ENCODE results near the gene MT1A.

MT1A gene

GRCh38 chr16:56633535-56633934 lies 4.9 kb upstream of the MT1A start:
- no peak overlapping the region for H3K4me3 ChIP-seq (ENCODE audit: low read depth in 1 of 2, low read length in 2 of 2)
- peaks cover 28% of the 10 kb centered on the region for H3K4me1 ChIP-seq (ENCODE audit: insufficient read depth, low read length)
- no peaks in the 10 kb centered on the region for H3K9me3 ChIP-seq (ENCODE audit: low read length)
- no peak overlapping the region for H3K27ac ChIP-seq (ENCODE audit: low read depth, low read length)
- H3K27me3 ChIP-seq (ENCODE audit: control insufficient read depth in 1 of 2, insufficient read depth in 2 of 2, low read length in 2 of 2), result peaks cover 35 to 50% of the 10 kb centered on the region in 2 donors
- no peak overlapping the region for H3K9ac ChIP-seq (ENCODE audit: low read length)
- no peaks in the 10 kb centered on the region for H3K36me3 ChIP-seq (ENCODE audit: insufficient read depth, low read length)

- H3K9ac ChIP-seq (ENCODE audit: low read length), result no peak overlapping the region
- H3K9me3 ChIP-seq (ENCODE audit: low read length), result no peaks in the 10 kb centered on the region
- H3K36me3 ChIP-seq (ENCODE audit: insufficient read depth, low read length), result no peaks in the 10 kb centered on the region
- peaks cover 48 to 63% of the 10 kb centered on the region in 2 donors for H3K27me3 ChIP-seq (ENCODE audit: control insufficient read depth in 1 of 2, insufficient read depth in 2 of 2, low read length in 2 of 2)
- no peak overlapping the region for H3K27ac ChIP-seq (ENCODE audit: low read depth, low read length)
- peak overlapping the region in 1 of 2 donors; percentile 11 for H3K4me3 ChIP-seq (ENCODE audit: low read depth in 1 of 2, low read length in 2 of 2)
- H3K4me1 ChIP-seq (ENCODE audit: insufficient read depth, low read length), result peaks cover 34% of the 10 kb centered on the region
Measured at GRCh38 chr16:56634715-56635440, 3.6 kb upstream of the MT1A start.

- peaks cover 54 to 63% of the 10 kb centered on the region in 2 donors for H3K27me3 ChIP-seq (ENCODE audit: control insufficient read depth in 1 of 2, insufficient read depth in 2 of 2, low read length in 2 of 2)
- H3K4me1 ChIP-seq (ENCODE audit: insufficient read depth, low read length), result peaks cover 34% of the 10 kb centered on the region
- H3K9ac ChIP-seq (ENCODE audit: low read length), result no peak overlapping the region
- no peak overlapping the region for H3K27ac ChIP-seq (ENCODE audit: low read depth, low read length)
- H3K4me3 ChIP-seq (ENCODE audit: low read depth in 1 of 2, low read length in 2 of 2), result peak overlapping the region in 1 of 2 donors; percentile 11
- no peaks in the 10 kb centered on the region for H3K36me3 ChIP-seq (ENCODE audit: insufficient read depth, low read length)
- no peaks in the 10 kb centered on the region for H3K9me3 ChIP-seq (ENCODE audit: low read length)
Measured at GRCh38 chr16:56635441-56635967, 3.0 kb upstream of the MT1A start.

- no peak overlapping the region for H3K27ac ChIP-seq (ENCODE audit: low read depth, low read length)
- H3K9me3 ChIP-seq (ENCODE audit: low read length), result no peaks in the 10 kb centered on the region
- H3K9ac ChIP-seq (ENCODE audit: low read length), result no peak overlapping the region
- H3K4me3 ChIP-seq (ENCODE audit: low read depth in 1 of 2, low read length in 2 of 2), result no peak overlapping the region
- H3K27me3 ChIP-seq (ENCODE audit: control insufficient read depth in 1 of 2, insufficient read depth in 2 of 2, low read length in 2 of 2), result peaks cover 57 to 63% of the 10 kb centered on the region in 2 donors
- peaks cover 30% of the 10 kb centered on the region for H3K4me1 ChIP-seq (ENCODE audit: insufficient read depth, low read length)
- H3K36me3 ChIP-seq (ENCODE audit: insufficient read depth, low read length), result no peaks in the 10 kb centered on the region
Measured at GRCh38 chr16:56636616-56637413, 1.7 kb upstream of the MT1A start.

- Histone ChIP-seq H3K4me3 (ENCODE audit: low read depth in 1 of 2, low read length in 2 of 2) (peak overlapping the region in 1 of 2 donors; percentile 52), H3K36me3 (ENCODE audit: insufficient read depth, low read length) (no peaks in the 10 kb centered on the region), H3K9me3 (ENCODE audit: low read length) (no peaks in the 10 kb centered on the region), H3K9ac (ENCODE audit: low read length) (no peak overlapping the region), H3K27ac (ENCODE audit: low read depth, low read length) (no peak overlapping the region), H3K27me3 (ENCODE audit: control insufficient read depth in 1 of 2, insufficient read depth in 2 of 2, low read length in 2 of 2) (peaks cover 59 to 70% of the 10 kb centered on the region in 2 donors), H3K4me1 (ENCODE audit: insufficient read depth, low read length) (peaks cover 27% of the 10 kb centered on the region)
Measured at GRCh38 chr16:56639045-56639444, 579 bp downstream of the MT1A start.

- Histone ChIP-seq H3K9ac (ENCODE audit: low read length) (no peak overlapping the region), H3K4me3 (ENCODE audit: low read depth in 1 of 2, low read length in 2 of 2) (no peak overlapping the region), H3K4me1 (ENCODE audit: insufficient read depth, low read length) (peaks cover 24% of the 10 kb centered on the region), H3K27ac (ENCODE audit: low read depth, low read length) (no peak overlapping the region), H3K27me3 (ENCODE audit: control insufficient read depth in 1 of 2, insufficient read depth in 2 of 2, low read length in 2 of 2) (peaks cover 57 to 70% of the 10 kb centered on the region in 2 donors), H3K9me3 (ENCODE audit: low read length) (no peaks in the 10 kb centered on the region), H3K36me3 (ENCODE audit: insufficient read depth, low read length) (no peaks in the 10 kb centered on the region)
Measured at GRCh38 chr16:56640076-56640475, 1.6 kb downstream of the MT1A start.

- H3K4me3 ChIP-seq (ENCODE audit: low read depth in 1 of 2, low read length in 2 of 2), result no peak overlapping the region
- H3K36me3 ChIP-seq (ENCODE audit: insufficient read depth, low read length), result no peaks in the 10 kb centered on the region
- H3K9me3 ChIP-seq (ENCODE audit: low read length), result no peaks in the 10 kb centered on the region
- no peak overlapping the region for H3K9ac ChIP-seq (ENCODE audit: low read length)
- H3K4me1 ChIP-seq (ENCODE audit: insufficient read depth, low read length), result peaks cover 16% of the 10 kb centered on the region
- H3K27ac ChIP-seq (ENCODE audit: low read depth, low read length), result no peak overlapping the region
- peaks cover 57 to 70% of the 10 kb centered on the region in 2 donors for H3K27me3 ChIP-seq (ENCODE audit: control insufficient read depth in 1 of 2, insufficient read depth in 2 of 2, low read length in 2 of 2)
Measured at GRCh38 chr16:56641166-56641565, 2.7 kb downstream of the MT1A start.

GRCh38 chr16:56643080-56643778 lies 4.8 kb downstream of the MT1A start:
- Histone ChIP-seq H3K9ac (ENCODE audit: low read length) (no peak overlapping the region), H3K27me3 (ENCODE audit: control insufficient read depth in 1 of 2, insufficient read depth in 2 of 2, low read length in 2 of 2) (peaks cover 50 to 62% of the 10 kb centered on the region in 2 donors), H3K27ac (ENCODE audit: low read depth, low read length) (no peak overlapping the region)

GRCh38 chr16:56643833-56644232 lies 5.4 kb downstream of the MT1A start:
- Histone ChIP-seq H3K9ac (ENCODE audit: low read length) (no peak overlapping the region), H3K4me3 (ENCODE audit: low read depth in 1 of 2, low read length in 2 of 2) (peak overlapping the region; percentile 28 to 38), H3K27me3 (ENCODE audit: control insufficient read depth in 1 of 2, insufficient read depth in 2 of 2, low read length in 2 of 2) (peaks cover 47 to 62% of the 10 kb centered on the region in 2 donors), H3K4me1 (ENCODE audit: insufficient read depth, low read length) (peaks cover 8% of the 10 kb centered on the region), H3K27ac (ENCODE audit: low read depth, low read length) (no peak overlapping the region), H3K36me3 (ENCODE audit: insufficient read depth, low read length) (no peaks in the 10 kb centered on the region), H3K9me3 (ENCODE audit: low read length) (no peaks in the 10 kb centered on the region)

More at GRCh38 chr16:56643080-56643778, 4.8 kb downstream of the MT1A start:
- H3K4me1 ChIP-seq (ENCODE audit: insufficient read depth, low read length), result peaks cover 12% of the 10 kb centered on the region
- H3K36me3 ChIP-seq (ENCODE audit: insufficient read depth, low read length), result no peaks in the 10 kb centered on the region
- H3K9me3 ChIP-seq (ENCODE audit: low read length), result no peaks in the 10 kb centered on the region
- peak overlapping the region; percentile 28 to 38 for H3K4me3 ChIP-seq (ENCODE audit: low read depth in 1 of 2, low read length in 2 of 2)

- Histone ChIP-seq H3K4me1 (ENCODE audit: insufficient read depth, low read length) (peaks cover 6% of the 10 kb centered on the region), H3K27ac (ENCODE audit: low read depth, low read length) (no peak overlapping the region), H3K36me3 (ENCODE audit: insufficient read depth, low read length) (no peaks in the 10 kb centered on the region), H3K9ac (ENCODE audit: low read length) (no peak overlapping the region), H3K9me3 (ENCODE audit: low read length) (no peaks in the 10 kb centered on the region), H3K4me3 (ENCODE audit: low read depth in 1 of 2, low read length in 2 of 2) (no peak overlapping the region), H3K27me3 (ENCODE audit: control insufficient read depth in 1 of 2, insufficient read depth in 2 of 2, low read length in 2 of 2) (peaks cover 32 to 51% of the 10 kb centered on the region in 2 donors)
Measured at GRCh38 chr16:56645311-56645710, 6.8 kb downstream of the MT1A start.

GRCh38 chr16:56645838-56646237 lies 7.4 kb downstream of the MT1A start:
- peaks cover 28 to 51% of the 10 kb centered on the region in 2 donors for H3K27me3 ChIP-seq (ENCODE audit: control insufficient read depth in 1 of 2, insufficient read depth in 2 of 2, low read length in 2 of 2)
- H3K27ac ChIP-seq (ENCODE audit: low read depth, low read length), result no peak overlapping the region
- no peaks in the 10 kb centered on the region for H3K36me3 ChIP-seq (ENCODE audit: insufficient read depth, low read length)
- H3K9ac ChIP-seq (ENCODE audit: low read length), result no peak overlapping the region
- no peaks in the 10 kb centered on the region for H3K9me3 ChIP-seq (ENCODE audit: low read length)
- no peak overlapping the region for H3K4me3 ChIP-seq (ENCODE audit: low read depth in 1 of 2, low read length in 2 of 2)
- H3K4me1 ChIP-seq (ENCODE audit: insufficient read depth, low read length), result peaks cover 6% of the 10 kb centered on the region
